PC-3 (cell line): ENCODE measurements around the gene RSU1. TPM values are rescaled to one million over a fixed set of nuclear protein-coding genes. Genes with fewer than 3 reads are reported as not detected.

Experiments used
- ATAC-seq: fragments of 200-7000 bp; cut with Tn5 transposase; 2 replicates; pipeline ENCODE4 v1.9.1; 2020; ENCODE audit warnings: mild to moderate bottlenecking, moderate library complexity
- BruUV-seq: library from RNA; stranded (reverse); fragments of 400-500 nt; replicated peaks from 2 replicates; lab custom pipeline; 2021; lab: Mats Ljungman, UMichigan
- CTCF ChIA-PET: fragments of 300-600 bp; sonication (Branson Sonifier 250); formaldehyde crosslinking; loops from one replicate; lab custom pipeline; 2022; ENCODE audit warnings: antibody characterized with exemption; lab: Charles Lee
- POLR2A ChIA-PET: fragments of 300-600 bp; sonication (Branson Sonifier 250); formaldehyde crosslinking; loops from one replicate; lab custom pipeline; 2022; ENCODE audit warnings: antibody characterized with exemption; ENCODE audit not compliant: unreplicated experiment; lab: Charles Lee
- DNase-seq: peaks from one replicate; pipeline ENCODE4 v3.0.0-alpha.2; 2015
- H2AFZ ChIP-seq: fragments of 300-600 bp; sonication (generic); 2 replicates; pipeline ENCODE4 v1.6.0; 2016; ENCODE audit warnings: antibody characterized with exemption, low read length
- H3F3A ChIP-seq: fragments of 300-600 bp; sonication (generic); one replicate; pipeline ENCODE4 v1.6.0; 2017; ENCODE audit warnings: antibody characterized with exemption, low read length, control low read depth, mild to moderate bottlenecking; ENCODE audit not compliant: unreplicated experiment
- H3K27ac ChIP-seq: fragments of 300-600 bp; sonication (generic); 2 replicates; pipeline ENCODE4 v1.5.1; 2016; ENCODE audit warnings: mild to moderate bottlenecking, low read length
- H3K27me3 ChIP-seq: fragments of 300-600 bp; sonication (generic); 2 replicates; pipeline ENCODE4 v1.6.1; 2016; ENCODE audit warnings: low read length, mixed read lengths
- H3K36me3 ChIP-seq: fragments of 300-600 bp; sonication (generic); 2 replicates; pipeline ENCODE4 v1.6.1; 2016; ENCODE audit warnings: low read depth, mixed run types, low read length, mixed read lengths
- H3K4me1 ChIP-seq: fragments of 300-600 bp; sonication (generic); 2 replicates; pipeline ENCODE4 v1.5.1; 2016; ENCODE audit warnings: low read length; ENCODE audit not compliant: insufficient read depth
- H3K4me2 ChIP-seq: fragments of 300-600 bp; sonication (generic); 2 replicates; pipeline ENCODE4 v1.6.0; 2016; ENCODE audit warnings: low read length
- H3K4me3 ChIP-seq: fragments of 300-600 bp; sonication (generic); 2 replicates; pipeline ENCODE4 v1.5.1; 2016; ENCODE audit warnings: mild to moderate bottlenecking, low read length, mixed read lengths
- H3K79me2 ChIP-seq: fragments of 300-600 bp; sonication (generic); 2 replicates; pipeline ENCODE4 v1.6.1; 2017; ENCODE audit warnings: low read length, mixed read lengths
- H3K9ac ChIP-seq: fragments of 300-600 bp; sonication (generic); 2 replicates; pipeline ENCODE4 v1.6.0; 2016; ENCODE audit warnings: mild to moderate bottlenecking, low read length
- H3K9me2 ChIP-seq: fragments of 300-600 bp; sonication (generic); replicated peaks from 2 replicates; pipeline ENCODE4 v1.6.1; 2016; ENCODE audit warnings: mixed run types, low read length, mixed read lengths
- H3K9me3 ChIP-seq: fragments of 300-600 bp; sonication (generic); 2 replicates; pipeline ENCODE4 v1.6.1; 2016; ENCODE audit warnings: low read length, mixed read lengths
- H4K20me1 ChIP-seq: fragments of 300-600 bp; sonication (generic); 2 replicates; pipeline ENCODE4 v1.6.1; 2016; ENCODE audit warnings: low read length, mixed read lengths
- CTCF ChIP-seq: fragments of 300-600 bp; sonication (generic); conservative IDR thresholded peaks from 2 replicates; pipeline ENCODE4 v1.5.1; 2017; ENCODE audit warnings: antibody characterized with exemption, low read depth, mild to moderate bottlenecking, low read length
- EZH2 ChIP-seq: fragments of 300-600 bp; sonication (generic); IDR thresholded peaks from one replicate; pipeline ENCODE4 v1.6.1; 2017; ENCODE audit warnings: antibody characterized with exemption, mild to moderate bottlenecking, low read length; ENCODE audit not compliant: unreplicated experiment
- EZH2phosphoT487 ChIP-seq: fragments of 300-600 bp; sonication (generic); IDR thresholded peaks from 2 replicates; pipeline ENCODE4 v1.6.1; 2018; ENCODE audit warnings: mild to moderate bottlenecking, antibody characterized with exemption, low read length, borderline replicate concordance
- intact Hi-C: fragments of 100-400 bp; cut with micrococcal nuclease; formaldehyde crosslinking; loops from 2 replicates; pipeline ENCODE4 v1.9.0; 2023
- total RNA-seq: library from RNA; depleted of rRNA; stranded (reverse); fragments of >200 nt; gene quantifications from 2 replicates; pipeline ENCODE4 v1.2.3, GENCODE V29; 2014

RSU1 gene
- total RNA-seq, 1 experiment from 2014 or later = 21.2 TPM

DNA sequence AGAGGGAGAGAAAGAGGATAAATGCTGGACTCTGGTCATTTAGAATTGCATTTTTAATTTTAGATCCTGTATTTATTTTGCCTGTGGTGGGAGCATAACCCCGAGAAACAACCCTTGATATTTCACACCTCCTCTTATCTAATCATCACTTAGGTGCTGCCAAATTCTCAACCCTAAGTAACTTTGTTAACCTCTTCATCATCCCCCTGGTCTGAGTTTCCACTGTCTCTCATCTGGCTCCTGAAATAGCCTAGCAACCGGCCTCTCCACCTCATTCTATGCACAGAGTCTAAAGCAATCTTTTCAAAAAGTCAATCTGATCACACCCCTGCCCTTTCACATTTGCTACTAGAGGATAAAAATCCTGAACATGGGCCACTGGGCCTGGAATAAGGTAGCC lies 177.1 kb downstream of the RSU1 start:
- intact Hi-C loops = no loop called here
- ATAC-seq (no peak), DNase-seq (no peak)
- Histone ChIP-seq H3K4me2 (no peak overlapping the region), H3K9me3 (no peaks in the 10 kb centered on the region), H3F3A (no peaks in the 10 kb centered on the region), H3K27me3 (no peaks in the 10 kb centered on the region), H3K36me3 (no peaks in the 10 kb centered on the region), H3K4me1 (peaks cover 10% of the 10 kb centered on the region), H3K9ac (no peak overlapping the region), H2AFZ (no peak overlapping the region), H3K79me2 (no peaks in the 10 kb centered on the region), H3K9me2 (no peaks in the 10 kb centered on the region), H3K27ac (no peak overlapping the region), H3K4me3 (no peak overlapping the region), H4K20me1 (no peaks in the 10 kb centered on the region)
- ChIA-PET POLR2A (no interaction called here), CTCF (no interaction called here)
- no TSS peak for BruUV-seq
- no peak for TF ChIP-seq CTCF
- no peak for TF ChIP-seq EZH2phosphoT487
- no peak for TF ChIP-seq EZH2

- TF ChIP-seq EZH2phosphoT487 (no peak), CTCF (no peak), EZH2 (no peak)
- H3K9ac ChIP-seq = no peak overlapping the region
These were observed 177.8 kb downstream of the RSU1 start for GRCh38 chr10:16639471-16639870.

DNA sequence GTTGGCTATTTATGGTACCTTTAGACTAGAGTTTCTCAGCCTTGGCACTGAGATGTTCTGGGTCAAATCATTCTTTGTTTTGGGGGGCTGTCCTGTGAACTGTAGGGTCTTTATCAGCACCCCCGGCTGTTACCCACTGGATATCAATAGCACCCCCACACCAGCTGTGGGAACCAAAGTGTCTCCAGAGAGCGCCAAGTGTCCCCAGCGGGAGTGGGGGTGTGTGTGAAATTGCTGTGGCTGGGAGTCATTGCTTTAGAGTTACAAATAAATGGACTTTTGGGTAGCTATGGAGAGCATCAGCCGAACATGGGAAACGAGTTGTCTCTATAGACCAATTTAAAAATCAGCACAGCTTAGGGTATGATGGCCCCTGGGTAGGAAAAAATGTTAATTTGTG lies 184.2 kb downstream of the RSU1 start:
- no peak overlapping the region for H2AFZ ChIP-seq
- ATAC-seq (no peak), DNase-seq (no peak)
- no peak overlapping the region for H3K4me3 ChIP-seq
- H3K36me3 ChIP-seq = no peaks in the 10 kb centered on the region
- no TSS peak for BruUV-seq
- no peak overlapping the region for H3K27ac ChIP-seq
- H3K4me1 ChIP-seq = no peaks in the 10 kb centered on the region
- POLR2A ChIA-PET = no interaction called here
- H3F3A ChIP-seq = no peaks in the 10 kb centered on the region
- no peak overlapping the region for H3K4me2 ChIP-seq
- CTCF ChIA-PET = no interaction called here
- H3K9me3 ChIP-seq = no peaks in the 10 kb centered on the region
- H3K27me3 ChIP-seq = no peaks in the 10 kb centered on the region
- intact Hi-C loops = no loop called here
- H3K79me2 ChIP-seq = no peaks in the 10 kb centered on the region
- no peaks in the 10 kb centered on the region for H4K20me1 ChIP-seq
- no peaks in the 10 kb centered on the region for H3K9me2 ChIP-seq
- TF ChIP-seq EZH2 (no peak), EZH2phosphoT487 (no peak), CTCF (no peak)
- H3K9ac ChIP-seq = no peak overlapping the region

More at GRCh38 chr10:16639471-16639870, 177.8 kb downstream of the RSU1 start:
- ATAC-seq (no peak), DNase-seq (no peak)
- Histone ChIP-seq H3K36me3 (no peaks in the 10 kb centered on the region), H3K4me2 (no peak overlapping the region), H3K9me3 (no peaks in the 10 kb centered on the region), H3K4me1 (peaks cover 8% of the 10 kb centered on the region), H3K4me3 (no peak overlapping the region), H3K27me3 (no peaks in the 10 kb centered on the region), H3K27ac (no peak overlapping the region), H4K20me1 (no peaks in the 10 kb centered on the region), H3F3A (no peaks in the 10 kb centered on the region), H3K79me2 (no peaks in the 10 kb centered on the region), H2AFZ (no peak overlapping the region), H3K9me2 (no peaks in the 10 kb centered on the region)
- BruUV-seq = no TSS peak
- intact Hi-C loops = no loop called here
- POLR2A ChIA-PET = no interaction called here
- CTCF ChIA-PET = no interaction called here
